Fibroblast of skin of back (primary cell): Measurements from ENCODE around the gene EGF.
"Not testable (repeated sequence)": the region's sequence is repeated elsewhere in the genome, so short reads cannot be mapped to it uniquely, and the experiment has no call there.

ENCODE experiments used
- DNase-seq: peaks from one replicate; pipeline ENCODE4 v3.0.0-alpha.2; 2013

Gene EGF

GRCh38 chr4:109915385-109916026, 2.8 kb downstream of the EGF start:
- no peak for DNase-seq

- no peak for DNase-seq
Measured at GRCh38 chr4:109916027-109916409, 3.3 kb downstream of the EGF start.

GRCh38 chr4:109921384-109921808, 8.7 kb downstream of the EGF start:
- DNase-seq: peak; percentile 98

- no peak for DNase-seq
Measured at GRCh38 chr4:109925396-109925795, 12.7 kb downstream of the EGF start.

GRCh38 chr4:109928327-109929045, 15.8 kb downstream of the EGF start:
- no peak for DNase-seq

GRCh38 chr4:109930464-109930863, 17.8 kb downstream of the EGF start:
- DNase-seq: no peak

GRCh38 chr4:109930872-109931271, 18.2 kb downstream of the EGF start:
- no peak for DNase-seq

GRCh38 chr4:109931318-109931717, 18.6 kb downstream of the EGF start:
- DNase-seq: no peak

- DNase-seq: not testable (repeated sequence)
Measured at GRCh38 chr4:109937352-109937751, 24.7 kb downstream of the EGF start.

GRCh38 chr4:109939190-109939589, 26.5 kb downstream of the EGF start:
- DNase-seq: no peak

GRCh38 chr4:109942292-109942926, 29.7 kb downstream of the EGF start:
- DNase-seq: no peak

GRCh38 chr4:109943745-109944144, 31.1 kb downstream of the EGF start:
- DNase-seq: no peak

- DNase-seq: no peak
Measured at GRCh38 chr4:109944591-109944990, 31.9 kb downstream of the EGF start.

GRCh38 chr4:109945056-109945455, 32.4 kb downstream of the EGF start:
- DNase-seq: peak; percentile 28

- DNase-seq: no peak
Measured at GRCh38 chr4:109946120-109946519, 33.4 kb downstream of the EGF start.

GRCh38 chr4:109947457-109947856, 34.8 kb downstream of the EGF start:
- peak; percentile 82 for DNase-seq

GRCh38 chr4:109947918-109948317, 35.2 kb downstream of the EGF start:
- peak; percentile 10 for DNase-seq

GRCh38 chr4:109949099-109949718, 36.5 kb downstream of the EGF start:
- DNase-seq: not testable (repeated sequence)

GRCh38 chr4:109952612-109953011, 39.9 kb downstream of the EGF start:
- DNase-seq: no peak

GRCh38 chr4:109953556-109953955, 40.9 kb downstream of the EGF start:
- no peak for DNase-seq

GRCh38 chr4:109955146-109955545, 42.5 kb downstream of the EGF start:
- DNase-seq: no peak

- no peak for DNase-seq
Measured at GRCh38 chr4:109957227-109957626, 44.5 kb downstream of the EGF start.

- DNase-seq: no peak
Measured at GRCh38 chr4:109959195-109959594, 46.5 kb downstream of the EGF start.
